GM21367 (cell line): ENCODE measurements around the gene IL36B.

ENCODE experiments used
- ATAC-seq: cut with Tn5 transposase; IDR thresholded peaks from one replicate; pipeline ENCODE4 v1.9.1; 2021; ENCODE audit not compliant: unreplicated experiment

IL36B gene

DNA sequence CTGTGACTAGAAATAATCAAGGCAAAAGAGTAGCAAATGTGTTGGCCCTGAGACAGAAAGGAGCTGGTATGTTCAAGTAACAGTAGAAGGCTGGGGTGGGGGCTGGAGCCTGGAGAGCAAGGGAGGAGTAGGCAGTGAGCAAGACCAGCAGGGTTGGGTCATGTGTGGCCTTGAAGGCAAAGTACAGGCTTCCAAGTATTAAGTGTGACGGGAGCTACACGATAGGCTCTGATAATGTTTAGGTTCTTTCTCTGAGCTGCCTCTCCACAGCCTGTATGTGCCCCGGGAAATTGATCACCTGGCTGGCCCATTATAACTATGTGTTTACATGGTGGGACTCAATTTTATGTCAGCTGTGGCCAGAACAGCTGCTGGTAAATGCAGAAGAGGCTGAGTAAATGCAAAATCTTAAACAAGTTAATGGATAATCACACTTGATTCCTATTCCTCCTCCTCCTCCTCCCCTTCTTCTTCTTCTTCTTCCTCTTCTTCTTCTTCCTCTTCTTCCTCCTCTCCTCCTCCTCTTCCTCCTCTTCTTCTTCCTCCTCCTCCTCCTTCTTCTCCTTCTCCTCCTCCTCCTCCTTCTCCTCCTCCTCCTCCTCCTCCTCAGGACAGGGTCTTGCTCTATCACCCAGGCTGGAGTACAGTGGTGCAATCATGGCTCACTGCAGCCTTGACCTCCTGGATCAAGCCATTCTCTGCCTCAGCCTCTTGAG is 24.4 kb upstream of the IL36B start:
- no peak for ATAC-seq

DNA sequence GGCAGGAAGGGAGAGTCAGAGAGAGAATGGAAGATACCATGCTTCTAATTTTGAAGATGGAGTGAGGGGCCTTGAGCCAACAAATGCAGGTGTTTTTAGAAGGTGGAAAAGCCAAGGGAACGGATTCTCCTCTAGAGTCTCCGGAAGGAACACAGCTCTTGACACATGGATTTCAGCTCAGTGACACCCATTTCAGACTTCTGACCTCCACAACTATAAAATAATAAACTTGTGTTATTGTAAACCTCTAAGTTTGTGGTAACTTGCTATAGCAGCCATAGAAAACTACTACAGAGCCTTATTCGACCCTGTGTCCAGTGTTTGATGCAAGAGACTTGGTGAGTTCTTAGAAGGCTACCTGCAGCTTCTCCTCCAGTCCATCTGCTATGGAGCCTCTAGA is 22.9 kb upstream of the IL36B start:
- no peak for ATAC-seq

GRCh38 chr2:113075030-113075429 is 22.4 kb upstream of the IL36B start:
- ATAC-seq = no peak

DNA sequence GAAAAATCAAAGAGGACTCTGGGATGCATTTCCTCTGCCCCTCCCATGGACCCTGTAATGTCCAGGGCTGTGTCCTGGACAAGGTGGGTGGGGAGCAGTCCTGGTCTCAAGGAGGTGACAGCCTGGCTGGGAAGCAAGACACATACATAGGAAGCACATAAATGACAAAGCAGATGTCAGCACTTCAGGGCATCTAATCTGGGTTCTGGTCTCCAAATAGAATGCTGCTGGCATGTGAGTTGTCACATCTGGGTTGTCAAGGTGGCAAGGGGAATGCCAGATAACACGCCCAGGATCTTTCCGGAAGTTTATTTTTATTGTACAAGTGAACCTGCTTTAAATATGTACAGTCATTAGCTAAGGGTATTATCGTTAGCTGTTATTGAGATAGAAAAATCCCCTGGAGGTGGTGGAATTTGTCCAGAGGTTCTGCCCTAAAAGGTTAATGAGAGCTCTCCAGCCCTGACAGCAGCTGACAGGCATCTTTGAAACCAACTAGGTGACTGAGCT is 20.7 kb upstream of the IL36B start:
- ATAC-seq = no peak

DNA sequence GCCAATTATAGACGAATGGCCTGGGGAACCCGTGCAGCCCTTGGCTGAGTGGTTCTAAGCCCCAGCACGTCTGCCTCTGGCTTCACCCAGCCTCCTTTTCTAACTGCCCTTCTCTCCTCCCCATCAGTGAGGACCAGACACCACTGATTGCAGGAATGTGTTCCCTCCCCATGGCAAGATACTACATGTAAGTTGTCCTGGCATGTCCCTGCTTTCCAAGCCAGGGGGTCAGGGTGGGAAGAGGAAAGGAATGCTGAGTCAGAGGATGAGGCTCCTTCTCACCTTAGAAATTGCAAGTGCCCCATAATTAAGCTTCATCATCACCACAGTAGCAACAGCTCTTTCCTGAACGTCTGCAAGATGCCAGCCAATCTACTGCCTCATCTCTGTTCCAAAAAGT is 19.9 kb upstream of the IL36B start:
- ATAC-seq = no peak

GRCh38 chr2:113070606-113070975 is 17.9 kb upstream of the IL36B start:
- ATAC-seq = no peak

- no peak for ATAC-seq
Measured at GRCh38 chr2:113069676-113070605, 17.3 kb upstream of the IL36B start.

DNA sequence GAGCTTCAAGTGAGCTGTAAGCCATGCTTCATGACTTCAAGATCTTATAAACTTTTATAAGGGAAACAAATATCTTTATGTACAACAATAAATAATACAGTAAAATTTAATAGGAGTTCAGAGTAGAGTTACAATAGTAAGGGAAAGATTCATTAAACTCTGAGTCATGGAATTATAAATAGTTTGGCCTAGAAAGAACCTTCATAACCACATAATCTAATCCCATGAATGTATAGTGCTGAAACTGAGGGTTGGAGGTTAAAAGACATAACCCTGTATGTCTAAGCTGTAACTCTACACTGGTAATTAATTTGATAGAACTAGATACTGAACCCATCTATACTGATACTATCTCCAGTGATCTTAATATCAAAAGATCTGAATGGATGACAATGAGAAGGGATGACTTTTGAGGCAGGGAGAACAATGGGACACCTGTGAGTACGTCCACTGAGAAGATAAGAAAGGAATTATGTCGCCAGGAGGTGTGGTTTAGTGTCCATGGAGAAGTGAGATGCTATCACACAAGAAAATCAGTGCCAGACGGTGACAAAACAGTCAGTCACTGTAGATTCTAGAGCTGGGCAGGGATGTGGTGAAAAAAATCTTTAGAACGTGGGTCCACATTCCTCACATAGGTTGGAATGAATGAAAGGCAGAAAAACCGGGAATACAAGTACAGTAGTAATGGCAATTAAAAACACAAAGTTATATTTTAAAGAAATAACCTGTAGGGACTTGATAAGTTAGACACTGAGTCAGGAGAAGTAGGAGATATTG is 16.2 kb upstream of the IL36B start:
- no peak for ATAC-seq

GRCh38 chr2:113068249-113068648 is 15.6 kb upstream of the IL36B start:
- no peak for ATAC-seq

- ATAC-seq = no peak
Measured at GRCh38 chr2:113067681-113068080, 15.0 kb upstream of the IL36B start, which contains the start of gene IL1F10. TSS of gene IL1F10 (plus strand) at chr2:113067970. CDS start at chr2:113072739, 4,769 bp downstream.

GRCh38 chr2:113064898-113065297 is 12.2 kb upstream of the IL36B start:
- no peak for ATAC-seq

GRCh38 chr2:113064281-113064680 is 11.6 kb upstream of the IL36B start:
- ATAC-seq = no peak

GRCh38 chr2:113061896-113062770 is 9.5 kb upstream of the IL36B start:
- no peak for ATAC-seq

GRCh38 chr2:113061241-113061640 is 8.6 kb upstream of the IL36B start:
- ATAC-seq = no peak

DNA sequence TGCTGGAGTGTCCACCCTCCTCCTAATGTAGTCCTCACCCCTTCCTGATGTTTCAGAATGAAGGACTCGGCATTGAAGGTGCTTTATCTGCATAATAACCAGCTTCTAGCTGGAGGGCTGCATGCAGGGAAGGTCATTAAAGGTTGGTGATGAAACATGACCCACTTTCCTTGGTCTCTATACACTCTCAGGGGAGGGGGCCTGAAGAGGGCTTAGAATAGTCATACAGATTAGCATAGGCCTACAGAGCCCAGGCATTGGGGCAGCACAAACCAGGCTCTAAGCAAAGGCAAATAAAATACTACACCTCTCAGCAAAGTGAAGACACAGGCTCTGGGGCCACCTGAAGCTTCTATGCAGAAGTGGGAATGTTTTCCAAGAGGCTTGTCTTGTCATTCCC is 8.1 kb upstream of the IL36B start:
- ATAC-seq = no peak

DNA sequence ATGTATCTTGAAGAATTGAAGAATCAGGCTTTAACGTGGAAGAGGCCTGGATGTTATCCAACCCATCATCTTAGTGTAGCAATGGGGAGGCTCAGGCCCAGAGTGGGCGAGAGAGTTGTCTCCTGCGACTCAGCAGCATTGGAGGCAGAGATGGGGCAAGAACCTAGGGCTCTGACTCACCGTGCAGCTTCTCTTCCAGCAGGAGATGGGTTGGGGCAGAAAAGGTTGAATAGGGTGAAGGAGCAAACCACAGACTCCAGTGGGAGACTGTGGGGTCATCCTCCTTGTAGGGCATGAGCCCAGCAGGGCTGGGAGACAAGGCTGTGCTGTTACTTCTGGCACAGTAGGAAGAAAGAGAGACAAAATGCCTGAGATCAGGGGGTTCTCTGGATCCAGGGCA is 7.7 kb upstream of the IL36B start:
- ATAC-seq = no peak

DNA sequence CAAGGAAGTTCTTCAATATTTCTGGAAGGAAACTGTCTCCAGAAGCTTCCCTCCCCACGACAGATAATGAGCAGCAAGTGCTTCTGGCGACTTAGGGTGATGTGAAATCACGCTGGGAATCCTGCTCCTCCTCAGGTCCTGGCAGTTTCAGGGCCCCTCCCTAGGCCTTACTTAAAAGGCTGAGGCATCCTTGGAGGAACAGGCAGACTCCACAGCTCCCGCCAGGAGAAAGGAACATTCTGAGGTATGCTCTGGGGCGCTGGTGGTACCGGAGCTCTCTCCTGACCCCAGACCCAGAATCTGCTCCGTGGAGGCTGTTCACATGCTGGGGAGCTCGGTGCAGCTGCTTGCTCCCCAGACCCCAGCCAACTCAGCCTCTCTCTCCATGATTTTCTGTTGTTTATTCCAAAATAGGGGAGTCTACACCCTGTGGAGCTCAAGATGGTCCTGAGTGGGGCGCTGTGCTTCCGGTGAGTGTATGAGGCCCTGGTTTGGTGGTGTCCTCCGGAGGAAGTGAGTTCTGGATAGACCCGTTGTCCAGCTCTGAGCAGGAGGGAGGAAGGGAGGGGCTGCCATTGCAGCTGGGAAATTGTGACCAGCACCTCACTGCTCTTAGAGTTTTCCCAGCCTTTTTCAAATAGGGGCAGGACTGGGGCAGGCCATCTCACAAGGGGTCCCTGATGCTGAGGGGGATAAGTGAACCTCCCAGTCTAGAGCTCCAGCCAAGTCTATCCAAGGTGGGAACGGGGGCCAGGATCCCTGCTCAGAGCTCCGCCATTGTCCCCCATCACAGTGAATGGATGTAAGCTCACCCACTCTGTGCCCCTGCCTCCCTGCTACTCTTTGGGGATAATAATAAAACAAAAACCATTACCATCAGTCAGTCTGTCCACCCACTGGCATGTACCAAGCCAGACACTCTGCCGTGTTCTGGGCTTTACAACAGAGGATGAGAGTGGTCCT is 6.6 kb upstream of the IL36B start, which contains the start of gene IL36RN:
TSS of gene IL36RN (plus strand) at position 201 of the 963 bp plus-strand sequence. CDS start at position 442, 241 bp downstream.
- ATAC-seq = no peak

DNA sequence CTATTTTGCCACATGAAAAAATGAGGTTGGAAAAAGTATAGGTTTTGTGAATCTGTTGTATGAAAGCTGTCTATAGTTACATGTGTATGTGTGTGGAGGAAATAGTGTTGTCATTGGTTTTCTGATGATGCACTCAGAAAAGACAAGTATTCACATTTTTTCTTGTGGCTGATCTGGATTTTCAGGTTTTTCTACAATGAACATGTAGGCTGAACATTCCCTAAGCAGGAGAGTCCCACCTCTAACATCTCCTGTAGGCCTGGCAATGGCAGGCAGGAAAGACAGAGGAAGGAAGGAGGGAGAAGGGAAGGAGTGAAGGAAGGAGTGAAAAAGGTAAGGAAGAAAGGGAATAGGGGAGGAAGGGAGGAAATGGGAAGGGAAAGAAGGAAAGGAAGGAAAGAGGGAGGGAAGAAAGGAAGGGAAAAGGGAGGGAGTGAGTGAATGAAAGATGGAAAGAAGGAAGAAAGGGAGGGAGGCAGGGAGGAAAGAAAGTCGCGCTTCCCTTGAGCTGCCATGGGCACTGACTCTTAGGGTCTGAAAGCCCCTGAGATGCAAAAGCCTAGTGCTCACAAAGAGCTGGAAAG is 5.8 kb upstream of the IL36B start:
- ATAC-seq = no peak

- no peak for ATAC-seq
Measured at GRCh38 chr2:113057117-113057516, 4.5 kb upstream of the IL36B start.
